Keratinocyte (primary cell): ENCODE measurements around the gene KNOP1.

Experiments used
- EZH2 ChIP-seq: IDR thresholded peaks from one replicate; pipeline ENCODE4 v1.6.1; 2012; ENCODE audit warnings: inconsistent platforms, mild to moderate bottlenecking, low read length, moderate library complexity
- TF ChIP-seq, protein P1 (sequence below), 3 experiments: IDR thresholded peaks in 1 of 3; conservative IDR thresholded peaks in 1 of 3; optimal IDR thresholded peaks in 1 of 3; 2 replicates in 2 of 3; 3 replicates in 1 of 3; pipeline versions ENCODE3 to v1.5.1; 2011; ENCODE audit warnings: low read length in 3 of 3, mild to moderate bottlenecking in 3 of 3, moderate library complexity in 2 of 3, control low read depth in 1 of 3, inconsistent platforms in 1 of 3; ENCODE audit not compliant: insufficient read depth in 2 of 3; ENCODE audit errors: extremely low read depth in 1 of 3

GRCh38 chr16:19677402-19677801 is 40.6 kb downstream of the KNOP1 start:
- TF ChIP-seq, protein P1, sequence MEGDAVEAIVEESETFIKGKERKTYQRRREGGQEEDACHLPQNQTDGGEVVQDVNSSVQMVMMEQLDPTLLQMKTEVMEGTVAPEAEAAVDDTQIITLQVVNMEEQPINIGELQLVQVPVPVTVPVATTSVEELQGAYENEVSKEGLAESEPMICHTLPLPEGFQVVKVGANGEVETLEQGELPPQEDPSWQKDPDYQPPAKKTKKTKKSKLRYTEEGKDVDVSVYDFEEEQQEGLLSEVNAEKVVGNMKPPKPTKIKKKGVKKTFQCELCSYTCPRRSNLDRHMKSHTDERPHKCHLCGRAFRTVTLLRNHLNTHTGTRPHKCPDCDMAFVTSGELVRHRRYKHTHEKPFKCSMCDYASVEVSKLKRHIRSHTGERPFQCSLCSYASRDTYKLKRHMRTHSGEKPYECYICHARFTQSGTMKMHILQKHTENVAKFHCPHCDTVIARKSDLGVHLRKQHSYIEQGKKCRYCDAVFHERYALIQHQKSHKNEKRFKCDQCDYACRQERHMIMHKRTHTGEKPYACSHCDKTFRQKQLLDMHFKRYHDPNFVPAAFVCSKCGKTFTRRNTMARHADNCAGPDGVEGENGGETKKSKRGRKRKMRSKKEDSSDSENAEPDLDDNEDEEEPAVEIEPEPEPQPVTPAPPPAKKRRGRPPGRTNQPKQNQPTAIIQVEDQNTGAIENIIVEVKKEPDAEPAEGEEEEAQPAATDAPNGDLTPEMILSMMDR (optimal IDR thresholded peaks at IDR 0.05 in 1 of 3, IDR thresholded peaks at IDR 0.05 in 1 of 3, conservative IDR thresholded peaks at IDR 0.05 in 1 of 3; ENCODE audit: extremely low read depth in 1 of 3, insufficient read depth in 2 of 3, low read length in 3 of 3) = no peak
- no peak for TF ChIP-seq EZH2
